Endothelial cell of umbilical vein (primary cell): ENCODE data around the gene TCF7L2. TPM values are rescaled to one million over a fixed set of nuclear protein-coding genes. Genes with fewer than 3 reads are reported as not detected.

ENCODE experiments used
- BruUV-seq: library from RNA; stranded (reverse); fragments of 400-500 nt; replicated peaks from 2 replicates; lab custom pipeline; 2021; lab: Mats Ljungman, UMichigan
- CTCF ChIA-PET: fragments of 300-600, 350-600 bp; sonication (Branson Sonifier 250); formaldehyde crosslinking; loops from one replicate; lab custom pipeline; 2021; ENCODE audit warnings: antibody characterized with exemption, inconsistent platforms; lab: Charles Lee
- POLR2A ChIA-PET: fragments of 300-600, 350-600 bp; sonication (Branson Sonifier 250); formaldehyde crosslinking; loops from one replicate; lab custom pipeline; 2021; ENCODE audit warnings: antibody characterized with exemption, inconsistent platforms; lab: Charles Lee
- DNase-seq: peaks from one replicate; pipeline ENCODE4 v3.0.0-alpha.2; 2011; ENCODE audit warnings: low read depth, low spot score
- FAIRE-seq: peaks from 2 replicates; lab custom pipeline; 2011; peaks lifted over from hg19 to GRCh38; lab: Jason Lieb, UNC
- H2AFZ ChIP-seq: 2 replicates; pipeline ENCODE4 v1.6.0; 2012; ENCODE audit warnings: low read depth, low read length, control low read depth, inconsistent platforms
- H3K27ac ChIP-seq: 2 replicates; pipeline ENCODE4 v1.5.1; 2011; ENCODE audit warnings: low read depth, mild to moderate bottlenecking, control low read depth, low read length, moderate library complexity; ENCODE audit not compliant: insufficient read depth
- H3K27me3 ChIP-seq, 2 experiments: 2 replicates each; pipeline versions ENCODE4 v1.6.0 to v1.6.1; 2011; ENCODE audit warnings: low read length in 2 of 2, mixed read lengths in 1 of 2; ENCODE audit not compliant: control insufficient read depth in 2 of 2, insufficient read depth in 2 of 2
- H3K36me3 ChIP-seq, 2 experiments: 2 replicates in 1 of 2; 3 replicates in 1 of 2; pipeline ENCODE4 v1.5.1; 2011; ENCODE audit warnings: low read length in 2 of 2, mild to moderate bottlenecking in 1 of 2, moderate library complexity in 1 of 2; ENCODE audit not compliant: control insufficient read depth in 2 of 2, insufficient read depth in 2 of 2; ENCODE audit errors: extremely low read depth in 1 of 2
- H3K4me1 ChIP-seq: 3 replicates; pipeline ENCODE4 v1.5.1; 2011; ENCODE audit warnings: mild to moderate bottlenecking, low read length; ENCODE audit not compliant: control insufficient read depth, insufficient read depth; ENCODE audit errors: extremely low read depth
- H3K4me2 ChIP-seq: 2 replicates; pipeline ENCODE4 v1.6.1; 2011; ENCODE audit warnings: low read length, control low read depth, mixed read lengths; ENCODE audit not compliant: insufficient read depth
- H3K4me3 ChIP-seq, 3 experiments: fragments of 200-600 bp in 1 of 3; sonication (generic), shearing (Covaris generic) in 1 of 3; replicated peaks in 1 of 3; 2 replicates each; pipeline ENCODE4 v1.5.1; 2011 to 2016; ENCODE audit warnings: control low read depth in 3 of 3, low read length in 3 of 3, mild to moderate bottlenecking in 2 of 3, inconsistent platforms in 1 of 3, low read depth in 1 of 3, moderate library complexity in 1 of 3; ENCODE audit not compliant: insufficient read depth in 1 of 3
- H3K79me2 ChIP-seq: 2 replicates; pipeline ENCODE4 v1.6.0; 2012; ENCODE audit warnings: low read length, inconsistent platforms; ENCODE audit not compliant: control insufficient read depth, insufficient read depth
- H3K9ac ChIP-seq: replicated peaks from 2 replicates; pipeline ENCODE3; 2011; ENCODE audit warnings: low read length, control low read depth; ENCODE audit not compliant: insufficient read depth; ENCODE audit errors: extremely low read depth
- H3K9me1 ChIP-seq: replicated peaks from 3 replicates; pipeline ENCODE4 v1.6.0; 2011; ENCODE audit warnings: mild to moderate bottlenecking, low read length; ENCODE audit not compliant: control insufficient read depth, insufficient read depth; ENCODE audit errors: extremely low read depth
- H3K9me3 ChIP-seq: replicated peaks from 2 replicates; pipeline ENCODE4 v1.5.1; 2012; ENCODE audit warnings: low read length, inconsistent platforms; ENCODE audit not compliant: control insufficient read depth, insufficient read depth
- H4K20me1 ChIP-seq: replicated peaks from 2 replicates; pipeline ENCODE3; 2011; ENCODE audit warnings: mild to moderate bottlenecking, low read length; ENCODE audit not compliant: control insufficient read depth, insufficient read depth; ENCODE audit errors: extremely low read depth
- CTCF ChIP-seq, 2 donors: IDR thresholded peaks; 1 replicate in 1 of 2; 2 replicates in 1 of 2; pipeline ENCODE4 v1.5.1; 2011; ENCODE audit warnings: low read length in 2 of 2, mild to moderate bottlenecking in 2 of 2, moderate library complexity in 2 of 2, control low read depth in 1 of 2, inconsistent platforms in 1 of 2, low read depth in 1 of 2; ENCODE audit not compliant: insufficient read depth in 1 of 2; ENCODE audit errors: extremely low read depth in 1 of 2
- EZH2 ChIP-seq: IDR thresholded peaks from 2 replicates; pipeline ENCODE4 v1.6.1; 2012; ENCODE audit warnings: borderline replicate concordance, low read depth, mild to moderate bottlenecking, moderate library complexity, low read length, inconsistent platforms; ENCODE audit not compliant: severe bottlenecking
- FOS ChIP-seq: IDR thresholded peaks from 2 replicates; pipeline ENCODE4 v1.6.1; 2011; ENCODE audit warnings: mild to moderate bottlenecking, low read length, moderate library complexity, borderline replicate concordance; ENCODE audit not compliant: insufficient read depth
- GATA2 ChIP-seq: IDR thresholded peaks from 2 replicates; pipeline ENCODE4 v1.7.0; 2011; ENCODE audit warnings: low read depth, mild to moderate bottlenecking, moderate library complexity, mixed read lengths, low read length; ENCODE audit not compliant: insufficient read length, insufficient read depth
- JUN ChIP-seq: IDR thresholded peaks from 2 replicates; pipeline ENCODE4 v1.6.1; 2011; ENCODE audit warnings: borderline replicate concordance, low read depth; ENCODE audit not compliant: insufficient read length, insufficient read depth
- MYC ChIP-seq: IDR thresholded peaks from one replicate; pipeline ENCODE4 v1.6.1; 2011; ENCODE audit warnings: mild to moderate bottlenecking, low read depth, low read length
- POLR2A ChIP-seq: IDR thresholded peaks from 2 replicates; pipeline ENCODE4 v1.6.1; 2012; ENCODE audit warnings: low read depth, mild to moderate bottlenecking, control low read depth, low read length
- POLR2AphosphoS5 ChIP-seq: IDR thresholded peaks from 2 replicates; pipeline ENCODE4 v1.6.1; 2012; ENCODE audit warnings: low read depth, mild to moderate bottlenecking, control low read depth, low read length, moderate library complexity; ENCODE audit not compliant: insufficient read depth
- dilution Hi-C: fragments of 300-500 bp; cut with MboI; formaldehyde crosslinking; loops from one replicate; pipeline ENCODE4 v1.15.0; 2019; ENCODE audit warnings: low sequenced_read_pairs; ENCODE audit not compliant: extremely low pct_ligation_motif_present
- intact Hi-C: fragments of 100-400 bp; cut with micrococcal nuclease; formaldehyde crosslinking; loops from one replicate; pipeline ENCODE4 v1.10.0; 2022
- polyA plus RNA-seq, 4 experiments: library from polyadenylated mRNA; depleted of rRNA in 3 of 4; stranded (reverse) in 3 of 4; unstranded in 1 of 4; fragments of >200 nt; gene quantifications; 2 replicates each; pipeline versions ENCODE4 v1.2.1 to v1.2.3, GENCODE V29; 2011 to 2012; ENCODE audit warnings: missing spikeins in 1 of 4
- total RNA-seq: library from RNA; stranded (reverse); gene quantifications from 2 replicates; pipeline ENCODE4 v1.2.3, GENCODE V29; 2021
- TF ChIP-seq, protein P1 (sequence below): IDR thresholded peaks from 2 replicates; pipeline ENCODE4 v1.6.1; 2011; ENCODE audit not compliant: insufficient read depth, insufficient read length

Gene TCF7L2
- total and polyA plus RNA-seq, 2 donors (not counting 3 experiments of a cell fraction or from before 2014, with no cell fraction given): 9.9 to 21.8 TPM

DNA sequence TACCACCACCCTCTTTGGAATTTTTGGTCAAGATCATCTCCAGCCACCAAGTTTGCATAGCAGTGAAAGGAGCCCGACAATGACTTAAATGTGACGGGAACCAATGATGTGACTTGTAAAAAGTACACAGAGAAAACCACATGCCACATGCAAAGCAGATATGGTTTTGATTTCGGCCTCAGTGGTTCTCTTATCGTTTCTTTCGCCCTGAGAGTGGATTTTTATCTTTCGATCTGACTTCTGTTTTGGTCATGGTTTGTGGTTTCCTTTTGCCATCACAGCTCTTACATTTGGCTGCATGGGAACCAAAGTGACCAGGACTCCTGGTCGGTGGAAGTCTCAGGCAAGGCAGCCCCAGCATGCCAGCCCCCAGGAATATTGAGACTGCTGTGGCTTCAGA is 31.5 kb downstream of the TCF7L2 start:
- no peak overlapping the region for H3K27ac ChIP-seq
- DNase-seq (no peak), FAIRE-seq (no peak)
- intact Hi-C loops: no loop called here
- ChIA-PET POLR2A (no interaction called here), CTCF (no interaction called here)
- peaks cover 2% of the 10 kb centered on the region for H4K20me1 ChIP-seq
- H3K4me3 ChIP-seq: no peak overlapping the region
- no peak overlapping the region for H3K9ac ChIP-seq
- H2AFZ ChIP-seq: no peak overlapping the region
- dilution Hi-C loops: no loop called here
- H3K27me3 ChIP-seq: no peaks in the 10 kb centered on the region
- no peaks in the 10 kb centered on the region for H3K4me1 ChIP-seq
- no peak for TF ChIP-seq JUN
- no peak for TF ChIP-seq EZH2
- TF ChIP-seq, protein P1, sequence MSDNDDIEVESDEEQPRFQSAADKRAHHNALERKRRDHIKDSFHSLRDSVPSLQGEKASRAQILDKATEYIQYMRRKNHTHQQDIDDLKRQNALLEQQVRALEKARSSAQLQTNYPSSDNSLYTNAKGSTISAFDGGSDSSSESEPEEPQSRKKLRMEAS: no peak
- TF ChIP-seq POLR2AphosphoS5: no peak
- no peak for TF ChIP-seq FOS
- TF ChIP-seq POLR2A: no peak
- TF ChIP-seq CTCF (IDR thresholded peaks at IDR 0.05; ENCODE audit: extremely low read depth in 1 of 2, insufficient read depth in 1 of 2, low read depth in 1 of 2, low read length in 2 of 2): no peak
- TF ChIP-seq MYC: no peak
- TF ChIP-seq GATA2: no peak
- H3K79me2 ChIP-seq: peaks cover 10% of the 10 kb centered on the region
- no TSS peak for BruUV-seq
- no peaks in the 10 kb centered on the region for H3K9me3 ChIP-seq
- H3K9me1 ChIP-seq: no peaks in the 10 kb centered on the region
- no peak overlapping the region for H3K4me2 ChIP-seq
- no peaks in the 10 kb centered on the region for H3K36me3 ChIP-seq
